Central memory CD4-positive, alpha-beta T cell (primary cell): ENCODE results near the gene RAP1GAP.

ENCODE experiments used
- DNase-seq: peaks from one replicate; pipeline ENCODE4 v3.0.0; 2022

Gene RAP1GAP

DNA sequence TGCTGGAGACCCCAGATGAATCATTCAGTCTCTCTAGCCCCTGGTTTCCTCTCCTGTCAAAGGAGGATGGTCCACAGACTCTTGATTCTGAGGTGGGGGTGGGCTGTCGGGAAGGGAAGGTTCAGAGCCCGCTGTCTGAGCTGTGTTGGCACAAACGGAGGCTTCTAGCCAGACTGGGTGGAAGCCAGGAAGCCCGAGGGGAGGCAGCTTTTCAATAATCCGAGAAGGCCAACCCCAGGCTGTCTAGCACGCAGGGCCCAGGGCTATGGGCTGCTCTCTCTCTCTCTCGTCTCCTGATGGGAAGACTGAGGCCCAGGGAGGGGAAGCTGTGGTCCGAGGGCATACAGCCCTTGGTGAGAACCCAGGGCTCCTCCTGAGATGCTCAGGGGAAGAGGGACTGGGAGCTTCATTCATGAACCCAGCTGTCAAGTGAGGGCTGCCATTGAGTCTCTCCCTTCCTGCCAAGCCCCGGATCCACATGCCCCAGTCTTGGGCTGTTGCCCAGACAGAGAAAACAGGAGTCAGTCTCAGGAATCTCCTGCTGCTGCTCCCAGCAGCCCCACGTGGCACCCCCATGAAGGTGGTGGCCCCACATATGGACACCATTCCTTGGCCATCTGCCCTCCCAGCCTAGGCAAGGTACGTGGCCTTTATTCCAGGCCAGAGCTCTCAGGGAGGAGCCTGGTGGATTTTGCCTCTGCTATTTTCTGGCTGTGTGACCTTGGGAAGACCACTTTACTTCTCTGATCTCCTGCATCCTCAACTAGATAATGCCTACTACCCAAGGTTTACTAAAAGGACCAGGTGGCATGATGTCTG, 44.4 kb downstream of the RAP1GAP start:
- no peak for DNase-seq

DNA sequence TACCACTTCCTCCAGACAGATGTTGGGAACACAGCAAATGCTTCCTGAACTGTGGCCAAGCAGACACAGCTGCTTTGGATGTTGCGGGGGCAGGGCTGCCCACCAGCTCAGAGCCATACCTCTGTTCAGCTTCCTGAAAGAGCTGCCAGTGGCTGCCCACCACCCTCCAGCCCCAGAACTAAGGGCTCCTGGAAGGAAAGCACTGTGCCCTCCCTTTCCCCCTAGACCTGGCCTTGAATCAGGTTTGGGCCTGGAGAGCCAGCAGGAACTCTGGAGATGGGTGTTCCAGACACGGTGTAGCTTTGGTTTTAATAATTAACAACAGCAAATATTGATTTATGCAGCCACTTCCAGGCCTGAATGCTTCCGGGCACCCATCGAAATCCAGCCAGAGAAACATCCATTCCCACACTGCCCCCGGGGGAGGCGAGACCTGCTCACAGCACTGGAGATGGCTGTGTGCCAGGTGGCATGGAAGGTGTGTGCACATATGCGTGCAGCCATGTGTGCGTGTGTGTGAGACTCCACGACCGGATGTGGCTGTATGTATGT, 45.7 kb downstream of the RAP1GAP start:
- no peak for DNase-seq

DNA sequence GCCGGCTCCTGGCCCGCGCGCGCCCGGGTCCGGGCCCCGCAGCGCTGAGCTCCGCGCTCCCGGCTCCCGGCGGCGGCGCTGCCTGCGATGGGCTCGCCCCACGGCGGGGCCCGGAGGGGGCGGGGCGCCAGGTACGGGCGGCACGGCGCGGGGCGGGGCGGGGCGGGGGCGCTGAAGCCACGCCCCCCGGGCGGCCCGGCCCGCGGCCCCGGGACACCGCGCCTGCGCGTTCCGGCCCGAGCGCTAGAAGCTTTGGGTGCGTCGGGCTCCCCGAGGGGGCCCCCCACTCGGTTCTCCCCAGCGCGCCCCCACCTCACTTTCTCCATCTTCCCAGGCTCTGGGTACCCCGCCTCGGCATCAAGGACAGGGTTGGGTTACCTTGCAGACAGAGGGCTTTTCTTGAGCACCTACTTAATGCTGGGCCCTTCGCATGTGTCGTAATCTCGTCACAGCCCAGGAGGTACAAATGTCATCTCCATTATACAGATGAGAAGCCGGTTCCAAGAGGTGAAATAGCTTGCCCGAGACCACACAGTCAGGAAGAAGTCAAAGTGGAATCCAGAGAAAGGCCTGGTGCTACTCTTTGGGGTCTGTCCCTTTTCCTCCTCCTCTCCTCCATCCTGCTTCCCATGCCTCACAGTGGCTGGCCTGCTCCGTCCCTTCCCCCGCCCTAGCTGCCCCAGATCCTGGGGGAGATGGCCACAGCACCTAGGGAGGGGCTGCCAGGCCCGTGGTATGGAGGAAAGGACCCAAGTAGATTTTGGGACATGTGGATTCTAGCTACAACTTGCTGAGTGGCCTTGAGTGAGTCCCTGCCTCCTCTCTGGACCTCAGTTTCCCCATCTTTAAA, 46.5 kb downstream of the RAP1GAP start:
- peak; percentile 22 for DNase-seq

DNA sequence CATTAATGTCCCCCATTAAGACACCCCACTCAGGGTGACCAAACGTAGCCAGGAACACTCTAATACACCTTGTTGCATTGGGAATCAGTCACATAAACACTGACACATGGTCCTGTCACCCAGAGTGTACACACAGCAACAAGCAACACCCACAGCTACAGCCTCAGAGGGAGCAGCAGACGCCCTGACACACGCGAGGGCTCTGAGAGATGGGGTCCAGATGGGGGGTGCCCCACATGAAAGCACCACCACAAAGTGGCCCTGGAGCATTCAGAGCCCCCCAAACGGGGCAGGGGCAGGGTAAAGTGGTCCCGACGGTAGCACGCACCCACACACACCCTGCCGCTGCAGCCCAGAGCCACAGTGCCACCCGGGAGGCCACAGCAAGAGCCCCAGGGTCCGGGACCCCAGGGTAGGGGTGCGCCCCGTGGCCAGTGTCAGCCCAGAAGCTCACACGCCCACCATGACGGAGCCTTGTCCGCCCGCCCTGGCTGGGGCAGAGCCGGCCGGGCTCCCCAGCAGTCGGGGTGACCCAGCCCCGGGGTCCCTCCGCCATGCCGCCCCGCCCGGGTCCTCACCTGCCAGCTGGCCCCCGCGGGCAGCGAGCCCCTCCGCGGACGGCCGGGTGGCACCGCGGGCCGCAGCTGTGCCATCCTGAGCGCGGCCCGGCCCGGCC, 47.3 kb downstream of the RAP1GAP start:
- DNase-seq: no peak

DNA sequence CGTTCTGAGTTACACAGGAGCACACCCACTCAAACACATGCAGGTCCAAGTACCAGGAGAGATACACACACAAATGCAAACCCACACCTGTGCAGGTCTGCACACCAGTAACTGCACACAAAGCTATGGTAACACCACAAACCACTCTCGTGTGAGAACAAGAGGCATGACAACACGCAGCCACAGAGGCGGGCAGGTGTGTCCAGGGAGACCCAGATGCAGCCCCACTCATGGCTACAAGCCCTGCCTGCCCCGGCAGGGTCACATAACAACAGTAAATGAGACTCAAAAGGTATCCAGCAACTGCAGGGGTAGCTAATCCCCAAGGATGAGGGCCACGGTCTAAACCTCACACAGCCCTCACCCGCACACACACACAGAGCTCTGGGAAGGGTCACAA, 48.1 kb downstream of the RAP1GAP start:
- DNase-seq: no peak

DNA sequence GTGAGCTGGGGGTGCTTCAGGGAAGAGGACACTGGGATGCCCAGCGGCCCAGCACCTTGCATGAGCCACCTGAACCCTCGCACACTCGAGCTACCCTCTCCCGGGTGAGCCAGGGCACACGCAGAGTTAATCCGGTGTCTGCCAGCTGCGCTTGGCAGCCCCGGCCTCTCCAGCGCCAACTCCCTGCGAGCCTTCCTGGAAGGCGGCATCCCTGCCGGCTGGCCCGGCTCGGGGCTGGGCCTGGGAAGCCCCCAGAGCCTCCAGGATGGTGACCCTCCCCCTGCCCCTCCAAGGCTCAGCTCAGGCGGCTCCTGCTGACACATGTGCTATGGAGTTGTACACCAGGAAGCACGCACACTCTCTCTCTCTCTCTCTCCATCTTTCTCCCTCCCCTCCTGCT, 48.7 kb downstream of the RAP1GAP start:
- DNase-seq: no peak

DNA sequence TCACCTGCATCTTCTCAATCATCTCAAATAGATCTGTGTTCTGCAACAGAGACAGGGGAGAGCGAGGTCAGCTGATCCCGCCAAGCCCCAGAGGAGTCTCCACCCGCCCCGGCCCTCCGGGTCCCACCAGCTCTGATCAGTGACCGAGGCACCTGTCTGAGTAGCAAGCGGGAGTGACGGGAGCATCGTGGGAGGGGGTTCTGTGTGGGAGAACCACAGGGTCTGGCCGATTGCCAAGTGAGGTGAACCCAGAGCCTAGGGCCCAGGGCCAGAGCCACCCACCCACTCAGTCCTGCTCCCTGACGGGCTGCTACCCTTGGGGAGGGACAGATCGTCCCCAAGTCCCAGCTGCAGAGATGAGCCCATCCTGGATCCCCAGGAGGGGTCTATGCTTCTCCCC, 49.1 kb downstream of the RAP1GAP start:
- DNase-seq: no peak

DNA sequence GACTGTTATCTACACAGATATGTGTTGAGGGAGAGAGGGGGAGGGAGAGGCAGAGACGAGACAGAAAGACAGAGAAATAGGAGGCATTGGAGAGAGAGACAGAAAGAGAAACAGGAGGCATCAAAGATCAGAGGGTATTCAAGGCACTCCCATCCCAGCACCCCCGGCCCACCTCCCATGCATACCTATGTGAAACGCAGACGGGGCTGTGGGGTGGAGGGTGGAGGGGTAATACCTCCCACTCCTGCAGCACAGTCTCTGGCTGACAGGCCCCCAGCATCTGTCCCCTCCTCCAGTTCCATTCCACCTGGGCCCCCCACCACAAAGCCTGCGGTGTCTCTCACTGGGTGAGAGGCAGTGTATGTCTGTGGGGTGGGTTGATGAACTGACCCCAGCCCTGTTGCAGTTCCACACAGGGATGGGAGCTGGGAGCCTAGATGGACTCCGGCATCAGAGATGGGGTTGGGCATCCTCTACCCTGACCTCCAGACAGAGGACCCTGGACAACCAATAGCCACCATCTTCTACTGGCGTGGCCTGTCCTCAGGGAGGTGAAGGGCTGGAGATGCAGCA, 49.7 kb downstream of the RAP1GAP start:
- DNase-seq: no peak

DNA sequence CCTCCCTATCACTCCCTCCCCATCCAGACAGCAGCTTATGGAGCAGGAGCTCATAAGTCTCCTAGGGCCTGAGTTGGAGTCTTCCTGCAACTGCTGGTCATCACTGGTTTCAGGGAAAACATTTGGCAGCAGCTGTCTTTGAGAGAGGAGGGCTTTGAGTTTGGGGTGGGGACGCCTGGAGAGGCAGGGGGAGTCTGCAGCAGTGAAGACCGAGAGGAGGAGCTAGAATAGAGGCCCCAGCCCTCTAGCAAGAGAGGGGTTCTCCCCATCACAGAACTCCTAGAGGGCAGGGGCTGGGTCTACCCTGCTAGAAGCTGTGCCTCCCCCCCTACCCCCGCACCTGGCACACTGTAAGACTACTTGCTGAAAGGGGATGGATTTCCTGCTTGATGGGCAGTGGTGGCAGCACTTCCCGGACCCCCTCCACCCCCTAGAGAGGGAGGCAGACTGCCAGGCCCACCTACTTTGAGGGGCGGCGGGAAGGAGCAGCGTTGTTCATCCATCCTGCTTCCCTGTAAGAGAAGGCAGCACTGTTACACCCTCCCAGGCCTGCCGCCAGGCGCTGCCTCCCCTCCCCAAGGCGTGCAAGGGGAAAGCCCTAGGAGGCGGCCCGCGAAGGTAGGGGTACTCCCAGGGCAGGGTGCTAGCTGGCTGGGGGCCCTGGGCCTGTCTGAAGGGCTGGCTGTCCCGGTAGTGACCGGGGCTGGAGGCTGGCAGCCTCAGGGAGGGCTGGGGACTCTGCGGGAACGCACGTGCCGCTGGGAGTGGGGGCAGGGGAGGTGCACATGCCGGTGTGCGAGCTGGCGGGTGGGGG, 50.4 kb downstream of the RAP1GAP start:
- DNase-seq: no peak

DNA sequence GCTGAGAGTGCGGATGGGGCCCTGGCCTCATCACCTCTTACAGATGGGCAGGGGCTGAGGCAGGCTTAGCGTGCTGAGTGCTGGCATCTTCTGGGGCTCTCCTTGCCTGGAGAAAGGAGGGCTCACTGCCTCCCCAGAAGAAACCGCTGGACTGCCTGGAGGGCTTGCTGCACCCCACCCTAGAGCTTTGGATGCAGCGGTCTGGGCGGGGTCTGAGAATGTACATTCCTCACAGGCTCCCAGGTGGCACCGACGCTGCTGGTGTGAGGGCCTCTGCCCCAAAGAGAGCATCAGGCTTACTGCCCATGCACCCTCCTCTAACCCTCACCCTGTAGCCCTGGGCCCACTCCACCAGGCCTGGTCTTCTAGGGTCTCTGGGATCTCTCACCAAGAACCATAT, 51.1 kb downstream of the RAP1GAP start:
- DNase-seq: no peak

DNA sequence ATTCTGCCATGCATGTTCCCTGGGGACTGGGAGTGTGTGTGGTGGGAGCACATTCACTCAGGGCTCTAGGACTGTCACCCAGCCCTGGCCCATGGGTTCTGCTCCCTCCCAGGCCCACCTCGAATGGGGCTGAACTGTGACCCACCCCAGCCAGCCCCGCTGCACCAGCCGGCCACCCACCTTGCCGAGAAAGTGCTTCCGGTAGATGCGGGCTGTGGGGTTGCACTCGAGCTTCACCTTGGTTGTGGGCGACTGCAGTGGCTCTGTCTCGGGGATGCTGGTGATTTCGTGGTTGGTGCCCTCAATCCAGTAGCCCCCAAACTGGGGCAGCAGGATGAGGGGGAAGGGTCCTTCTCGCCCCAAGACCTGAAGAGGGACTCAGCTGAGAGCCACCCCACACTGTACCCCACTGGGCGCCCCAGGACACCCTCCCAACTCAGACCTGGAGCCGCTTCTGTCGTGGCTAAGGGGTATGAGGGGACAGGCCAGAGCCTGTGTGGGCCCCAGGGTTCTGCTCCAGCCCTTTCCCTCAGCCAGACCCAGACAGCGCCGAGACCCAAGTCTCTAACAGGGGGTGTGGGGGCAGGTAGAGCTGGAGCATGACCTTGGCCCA, 51.9 kb downstream of the RAP1GAP start:
- DNase-seq: no peak

DNA sequence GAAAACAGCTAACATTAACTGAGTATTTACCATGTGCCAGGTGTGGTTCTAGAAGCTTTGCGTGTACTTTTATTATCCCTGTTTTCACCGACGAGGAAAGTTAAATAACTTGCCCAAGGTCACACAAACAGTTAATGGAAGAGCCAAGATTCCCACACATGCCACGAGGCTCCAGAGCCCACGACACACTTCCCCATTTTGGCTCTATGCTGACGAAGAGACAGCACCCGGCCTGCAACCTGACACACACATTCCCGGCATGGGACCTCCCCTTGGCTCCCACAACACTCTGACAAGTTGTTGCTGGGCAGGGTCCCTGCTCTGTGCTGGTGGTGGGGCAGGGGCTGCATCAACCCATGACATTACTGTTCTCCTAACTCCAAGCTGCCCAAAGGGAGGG, 52.8 kb downstream of the RAP1GAP start:
- no peak for DNase-seq

DNA sequence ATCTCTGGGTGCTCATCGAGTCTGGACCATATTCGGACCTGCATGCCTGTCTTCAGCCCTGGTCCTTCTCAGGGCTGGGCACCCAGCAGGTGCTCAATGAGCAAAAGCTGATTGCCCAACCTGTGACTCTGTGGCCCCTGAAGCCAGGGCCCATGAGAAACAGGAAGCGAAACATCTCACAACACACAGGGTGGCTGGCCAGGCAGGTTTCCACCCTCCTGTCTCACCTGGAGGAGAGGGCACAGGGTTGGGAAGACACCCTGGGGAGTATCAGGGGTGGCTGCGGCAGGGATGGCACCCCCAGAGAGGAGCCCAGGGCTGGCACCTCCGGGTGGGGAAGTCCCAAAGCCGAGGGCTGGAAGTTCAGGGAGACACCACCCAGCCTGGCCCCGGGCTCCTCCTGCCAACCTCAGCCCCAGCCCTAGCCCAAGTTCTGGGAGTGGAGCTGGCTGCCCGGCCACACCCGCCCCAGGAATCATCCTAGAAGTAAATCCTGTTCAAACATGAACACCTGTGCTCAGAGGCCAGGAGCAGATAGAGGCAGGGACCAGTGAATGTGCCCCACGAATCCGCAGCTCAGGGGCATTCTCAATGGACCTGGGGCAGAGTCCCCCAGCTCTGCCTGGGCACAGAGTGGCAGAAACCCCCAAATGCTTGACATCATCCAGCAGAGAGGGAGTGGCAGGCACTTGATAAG, 54.6 kb downstream of the RAP1GAP start:
- no peak for DNase-seq

DNA sequence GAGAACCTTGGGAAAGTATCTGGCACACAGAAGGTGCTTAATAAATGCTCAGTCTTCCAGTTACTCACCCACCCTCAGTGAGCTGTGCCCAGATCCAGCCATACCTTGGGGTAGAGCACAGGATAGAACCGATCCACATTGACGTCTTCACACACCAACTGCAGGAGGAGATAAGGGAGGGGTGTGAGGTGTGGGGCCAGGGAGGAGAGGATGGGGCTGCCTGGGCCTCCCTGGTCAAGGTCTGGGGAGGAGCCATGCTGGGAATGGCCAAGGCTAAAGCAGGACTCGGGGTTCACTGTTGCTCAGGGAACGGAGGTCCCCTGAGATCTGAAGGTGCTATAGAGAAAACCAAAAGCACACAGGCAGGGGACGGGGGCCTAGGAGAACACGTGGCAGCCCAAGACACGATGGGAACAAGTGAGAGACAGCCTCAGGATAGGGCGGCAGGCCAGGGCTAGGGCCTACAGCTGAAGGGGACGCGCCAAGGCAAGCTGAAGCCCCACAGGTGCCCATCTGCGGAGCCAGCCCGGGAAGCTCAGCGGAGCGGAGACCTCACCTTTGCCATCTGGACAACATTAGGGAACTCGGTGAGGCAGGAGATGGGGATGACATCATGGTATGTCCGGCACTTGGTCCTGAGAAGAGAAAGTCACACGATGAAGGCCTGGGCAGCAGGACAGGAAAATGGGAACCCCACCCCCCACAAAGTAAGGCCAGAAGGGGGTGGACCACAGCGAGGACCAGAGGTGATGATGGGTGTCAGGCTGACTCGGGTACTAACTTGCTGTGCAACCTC, 55.9 kb downstream of the RAP1GAP start:
- DNase-seq: no peak

DNA sequence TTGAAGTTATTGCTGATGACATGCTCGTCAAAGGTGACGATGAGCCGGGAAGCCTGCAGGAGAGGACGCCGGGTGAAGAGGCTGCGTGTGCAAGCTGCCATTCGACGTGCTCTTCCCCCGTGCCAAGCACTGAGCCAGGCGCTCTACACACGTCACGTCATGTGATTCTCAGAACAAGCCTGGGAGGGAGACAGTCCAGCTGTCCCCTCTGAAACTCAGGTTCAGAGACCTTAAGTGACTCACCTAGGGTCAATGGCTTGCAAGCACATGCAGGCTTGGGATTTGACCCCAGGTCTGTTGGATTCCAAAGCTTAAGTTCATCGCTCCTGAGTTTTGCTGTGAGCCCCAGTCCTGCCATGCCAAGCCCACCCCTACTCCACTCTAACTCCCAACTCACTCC, 57.1 kb downstream of the RAP1GAP start:
- DNase-seq: no peak

DNA sequence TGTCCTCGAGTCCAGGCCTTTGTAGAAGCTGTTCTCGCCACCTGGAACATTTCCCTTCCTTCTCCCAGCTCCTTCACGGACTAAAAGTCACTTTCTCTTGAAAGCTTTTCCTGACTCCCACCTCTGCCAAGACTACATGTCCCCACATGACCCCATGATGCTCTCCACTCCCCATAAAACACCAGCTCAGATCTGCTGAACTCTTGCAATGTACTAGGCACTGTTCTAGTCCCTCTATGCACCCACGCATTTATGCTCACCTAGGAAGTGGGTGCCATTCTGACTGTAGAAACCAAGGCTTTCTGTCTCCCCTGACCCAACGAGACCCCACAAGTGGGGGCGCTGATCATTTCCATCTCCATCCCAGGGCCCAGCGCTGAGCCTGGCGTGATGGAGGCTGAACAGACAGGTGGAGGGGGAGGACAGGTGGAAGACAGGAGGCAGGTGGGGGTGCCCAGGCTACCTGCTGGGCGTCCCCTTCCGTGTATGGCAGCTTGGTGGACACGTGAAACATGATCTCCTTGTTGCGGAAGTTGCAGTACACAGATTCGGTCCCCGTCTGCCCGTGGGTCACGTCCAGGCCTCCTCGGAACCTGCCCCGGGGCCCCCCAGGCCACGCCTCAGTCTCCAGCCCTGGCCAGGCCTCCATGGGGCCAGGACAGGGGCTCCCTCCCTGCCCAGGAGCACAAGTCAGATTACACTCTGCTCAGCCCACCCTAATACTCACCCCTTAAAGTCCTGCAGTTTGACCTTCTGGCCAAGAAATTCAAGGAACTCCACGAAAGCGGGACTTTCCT, 58.0 kb downstream of the RAP1GAP start:
- DNase-seq: no peak

DNA sequence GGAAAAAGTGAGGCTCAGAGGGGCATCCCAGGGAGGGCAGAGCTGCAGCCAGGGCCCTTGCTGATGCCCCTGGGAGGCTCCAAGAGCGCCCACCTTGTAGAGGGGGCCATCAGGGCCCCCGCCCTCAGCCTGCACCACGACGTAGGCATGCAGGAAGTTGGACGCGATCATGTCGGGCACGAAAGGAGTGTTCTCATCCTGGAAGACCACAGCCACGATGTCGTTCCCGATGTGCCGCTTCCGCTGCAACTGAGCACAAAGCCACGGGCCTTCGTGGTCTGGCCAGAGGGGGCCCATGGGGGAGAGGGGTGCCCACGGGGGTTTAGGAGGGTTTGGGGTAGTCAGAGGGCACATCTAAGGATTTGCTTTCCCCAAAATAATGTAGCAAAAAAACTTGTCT, 59.1 kb downstream of the RAP1GAP start:
- no peak for DNase-seq

DNA sequence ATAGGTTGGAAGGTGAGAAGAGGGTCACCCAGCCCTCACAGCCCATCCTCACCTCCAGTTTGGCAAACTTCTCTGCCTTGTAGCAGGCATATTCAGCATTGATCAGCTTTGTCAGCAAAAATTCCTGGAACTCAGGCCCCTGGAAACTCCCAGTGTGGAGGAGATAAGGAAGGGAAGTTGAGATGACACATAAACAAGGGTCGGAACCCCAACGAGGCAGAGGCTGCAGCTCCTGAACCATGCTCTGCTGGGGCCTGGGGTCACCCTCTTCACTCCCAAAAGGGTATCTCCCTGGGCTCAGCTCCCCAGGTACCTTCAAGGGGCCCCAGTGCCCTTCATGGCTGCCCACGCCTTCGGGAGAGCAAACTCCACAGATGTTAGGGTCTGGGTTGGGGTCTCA, 60.4 kb downstream of the RAP1GAP start:
- DNase-seq: no peak
